NCI-H1092 (cell line): ENCODE results near the gene KCNK5.

Source experiments
- DNase-seq: peaks from one replicate; lab custom pipeline; 2025; lab: John Stamatoyannopoulos, UW

The KCNK5 gene

DNA sequence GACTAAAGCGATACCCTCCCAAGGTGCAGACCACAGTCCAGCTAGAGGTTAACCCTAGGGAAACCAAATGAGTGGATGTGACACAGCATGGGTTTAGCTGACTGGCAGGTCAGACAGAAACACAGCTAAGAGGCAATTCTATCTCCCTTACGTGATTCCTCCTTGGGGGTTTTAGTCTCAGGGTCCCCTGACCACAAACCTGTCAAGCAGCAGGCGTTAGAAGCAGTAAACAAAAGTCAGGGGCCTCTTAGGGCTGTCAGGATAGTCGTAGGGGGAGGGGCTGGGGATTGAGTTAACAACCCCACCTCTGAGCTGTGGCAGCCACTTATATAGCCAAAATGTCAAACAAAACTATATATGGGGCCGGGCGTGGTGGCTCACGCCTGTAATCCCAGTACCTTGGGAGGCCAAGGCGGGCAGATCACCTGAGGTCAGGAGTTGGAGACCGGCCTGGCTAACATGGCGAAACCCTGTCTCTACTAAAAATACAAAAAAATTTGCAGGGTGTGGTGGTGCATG is 13.6 kb downstream of the KCNK5 start:
- no peak for DNase-seq

DNA sequence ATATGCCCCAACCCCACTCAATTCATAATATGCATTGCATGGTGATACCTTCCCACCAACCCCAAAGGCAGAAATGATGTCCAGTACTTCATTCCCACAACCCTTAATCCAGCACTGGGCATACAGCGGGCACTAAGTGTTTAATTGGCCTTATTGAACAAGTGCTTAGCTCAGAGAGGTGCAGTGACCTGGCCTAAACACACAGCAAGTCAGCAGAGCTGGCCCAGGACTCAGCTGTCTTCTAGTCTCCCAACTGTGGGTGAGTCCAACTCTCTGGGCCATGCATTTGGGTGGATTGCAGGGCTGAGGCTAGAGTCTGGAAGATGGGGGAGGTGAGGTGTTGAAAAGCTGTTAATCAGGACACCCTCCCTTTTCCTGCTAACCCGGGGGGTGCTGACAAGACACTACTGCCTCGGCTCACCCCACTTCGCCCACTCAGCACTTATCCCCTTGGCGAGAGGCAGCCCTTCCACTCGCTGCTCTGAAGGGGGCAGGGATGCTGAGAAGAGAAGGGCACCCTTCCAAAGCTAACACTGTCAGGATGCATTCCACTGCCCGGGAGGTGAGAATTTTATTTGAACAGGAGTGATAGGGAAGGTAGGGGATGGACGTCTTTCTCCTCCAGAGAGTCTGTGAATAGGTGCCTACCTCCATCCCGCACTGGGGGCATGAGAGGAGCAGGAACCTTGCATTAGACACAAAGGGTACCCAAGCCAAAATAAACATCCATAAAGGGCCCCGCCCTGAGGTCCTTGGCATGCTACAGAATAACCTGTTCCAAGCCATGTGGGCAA is 14.2 kb downstream of the KCNK5 start:
- peak; percentile 5 for DNase-seq

DNA sequence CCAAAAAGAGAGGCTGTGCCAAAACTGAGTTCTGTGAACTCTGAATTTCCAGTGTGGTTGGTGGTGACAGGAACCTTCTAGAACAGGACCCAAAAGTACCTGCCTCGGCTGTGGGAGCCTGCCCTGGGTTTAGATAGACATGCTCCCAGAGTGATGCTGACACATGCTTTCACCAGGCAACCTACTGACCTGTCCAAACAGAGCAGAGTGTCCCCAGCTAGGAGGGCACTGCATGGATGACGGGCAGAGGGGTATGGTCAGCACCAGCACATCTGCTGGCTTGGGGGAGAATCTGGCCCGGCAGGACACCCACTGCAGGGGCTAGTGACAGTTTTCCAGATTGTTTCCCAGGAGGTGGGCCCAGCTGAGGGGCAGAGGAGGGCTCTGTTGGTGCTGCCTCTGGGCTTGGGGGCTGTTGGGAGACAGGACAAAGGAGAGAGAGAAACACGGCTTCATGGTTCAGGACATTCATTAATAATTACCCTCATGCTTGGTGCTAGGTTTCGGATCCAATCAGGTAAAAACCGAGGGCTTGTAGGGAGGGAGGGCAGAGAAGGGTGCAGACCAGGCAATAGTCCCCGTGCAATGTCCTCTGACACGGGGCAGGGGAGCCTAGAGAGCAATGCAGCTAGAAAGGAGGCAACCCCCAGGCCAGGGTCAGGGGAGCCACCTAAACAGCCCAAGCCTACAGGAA is 15.0 kb downstream of the KCNK5 start:
- DNase-seq, result no peak

DNA sequence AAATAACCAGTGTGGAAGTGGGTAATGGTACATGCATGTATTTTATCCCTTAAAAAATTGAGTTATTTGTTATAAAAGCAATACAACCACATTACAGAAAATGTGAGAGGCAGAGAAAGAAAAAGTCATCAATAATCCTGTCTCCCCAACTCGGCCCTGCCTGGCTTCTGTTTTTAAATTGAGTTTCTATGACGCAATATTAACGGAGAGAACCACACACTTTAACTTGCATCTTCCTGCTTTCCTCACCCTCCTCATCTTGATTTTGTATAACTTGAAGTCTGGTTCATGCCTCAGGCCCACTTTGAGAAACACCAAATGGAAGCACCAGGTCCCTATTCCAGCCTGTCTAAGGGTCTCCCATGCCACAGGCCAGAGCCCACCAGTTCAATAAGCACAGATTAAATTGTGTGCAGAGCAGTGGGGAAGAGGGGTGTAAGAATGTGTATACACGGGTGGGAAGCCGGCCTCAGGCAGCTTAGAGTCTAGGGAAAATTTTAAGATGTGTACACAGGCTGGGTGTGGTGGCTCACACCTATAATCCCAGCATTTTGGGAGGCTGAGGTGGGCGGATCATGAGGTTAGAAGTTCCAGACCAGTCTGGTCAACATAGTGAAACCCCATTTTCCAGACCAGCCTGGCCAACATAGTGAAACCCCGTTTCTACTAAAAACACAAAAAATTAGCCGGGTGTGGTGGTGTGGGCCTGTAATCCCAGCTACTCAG is 15.9 kb downstream of the KCNK5 start:
- no peak for DNase-seq

DNA sequence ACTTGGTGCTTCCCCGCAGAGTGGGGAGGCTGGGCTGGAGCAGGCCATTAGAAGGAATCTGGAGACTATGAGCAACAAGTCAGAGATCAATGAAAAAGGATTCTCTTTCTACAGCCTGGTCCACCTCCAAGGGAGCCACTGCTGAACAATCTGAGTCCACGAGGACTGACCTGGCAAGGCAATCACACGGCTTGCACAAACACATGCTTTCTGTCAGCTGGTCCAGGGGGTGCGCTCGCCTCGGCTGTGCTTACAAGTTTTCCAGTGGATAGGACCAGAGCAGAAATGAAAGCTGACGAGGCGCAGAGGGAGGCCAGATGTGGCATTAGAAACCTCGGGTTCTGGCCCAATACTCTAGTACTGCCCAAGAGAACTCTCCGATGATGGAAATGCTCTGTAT is 18.1 kb downstream of the KCNK5 start:
- no peak for DNase-seq

DNA sequence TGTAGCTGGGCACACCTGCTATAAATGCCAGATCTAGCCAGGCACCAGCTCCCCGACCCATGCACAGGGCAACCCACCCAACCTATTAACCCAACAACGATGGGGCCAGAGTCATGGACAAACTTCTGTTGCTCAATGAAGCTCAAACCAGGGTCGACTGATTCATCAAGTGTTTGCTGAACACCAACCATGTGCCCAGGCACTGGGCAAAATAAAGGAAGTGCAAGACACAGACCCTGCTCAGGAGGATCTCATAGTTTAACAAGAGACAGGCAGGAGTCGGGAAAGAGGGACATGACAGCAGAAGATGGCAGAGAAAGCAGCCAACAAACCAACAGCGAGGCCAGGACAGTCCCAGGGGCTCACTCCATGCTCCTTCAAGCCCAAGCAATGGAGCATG is 18.8 kb downstream of the KCNK5 start:
- DNase-seq, result no peak

DNA sequence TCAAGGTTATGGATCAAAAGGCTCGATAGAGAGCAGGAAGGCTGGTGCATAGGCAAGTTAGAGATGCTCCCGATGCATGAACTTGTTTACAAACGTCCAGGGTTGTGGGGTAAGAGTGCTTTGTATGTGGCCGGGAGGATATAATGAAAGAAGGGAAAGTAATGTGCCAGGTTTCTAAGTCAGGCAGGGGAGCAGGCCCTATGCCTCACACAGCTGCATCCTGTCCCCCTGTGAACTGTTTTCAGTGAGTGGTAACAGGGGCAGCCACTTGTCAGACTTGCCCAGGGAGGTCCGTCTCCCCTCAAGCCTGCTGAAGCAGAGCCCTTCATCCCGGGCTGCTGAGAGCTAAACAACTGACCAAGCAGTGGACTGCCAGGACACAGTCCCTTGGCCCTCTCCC is 19.4 kb downstream of the KCNK5 start:
- DNase-seq, result no peak

DNA sequence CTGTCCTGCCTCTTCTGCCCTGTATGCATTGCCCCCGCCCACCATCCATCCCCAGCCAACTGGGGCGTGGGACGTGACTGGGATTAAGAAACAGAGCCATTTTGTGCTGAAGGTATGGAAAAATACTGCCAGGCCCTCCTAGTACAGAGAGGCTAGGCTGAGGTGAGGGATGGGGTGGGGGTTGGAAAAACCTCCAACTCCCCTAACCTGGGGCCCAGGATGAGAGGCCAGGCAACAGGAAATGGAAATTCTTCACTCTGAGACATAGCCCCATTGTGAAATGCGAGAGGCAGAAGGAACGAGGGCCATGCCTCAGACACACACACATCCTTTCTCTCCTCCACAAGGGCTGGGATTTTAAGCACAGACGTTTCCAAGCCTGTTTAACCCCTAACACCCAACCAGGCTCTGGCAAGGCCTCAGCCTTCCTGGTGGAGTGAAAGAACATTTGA is 19.9 kb downstream of the KCNK5 start:
- no peak for DNase-seq

DNA sequence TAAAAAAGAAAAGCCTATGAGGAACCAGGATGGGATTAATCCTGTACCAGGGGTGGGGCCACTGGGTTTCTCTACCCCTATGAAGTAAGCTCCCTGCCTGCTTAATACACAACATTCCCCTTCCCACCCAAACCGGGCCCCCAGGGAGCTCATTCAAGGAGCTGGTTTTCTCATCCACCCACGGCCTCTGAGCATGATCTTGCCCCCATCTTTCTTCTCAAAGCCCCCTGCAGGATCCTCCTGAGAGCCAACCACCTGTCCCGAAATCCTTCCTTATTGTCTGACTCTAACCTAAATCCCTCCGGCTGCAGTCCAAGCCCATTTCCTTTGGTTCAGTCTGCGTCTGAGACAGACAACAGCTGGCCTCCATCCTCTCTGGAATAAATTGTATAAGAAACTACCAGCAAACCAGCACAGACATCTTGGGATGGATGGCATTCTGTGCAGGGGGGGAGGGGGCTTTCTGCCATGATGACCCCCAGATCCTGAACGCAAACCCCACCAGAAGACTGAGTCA is 21.0 kb downstream of the KCNK5 start:
- no peak for DNase-seq

DNA sequence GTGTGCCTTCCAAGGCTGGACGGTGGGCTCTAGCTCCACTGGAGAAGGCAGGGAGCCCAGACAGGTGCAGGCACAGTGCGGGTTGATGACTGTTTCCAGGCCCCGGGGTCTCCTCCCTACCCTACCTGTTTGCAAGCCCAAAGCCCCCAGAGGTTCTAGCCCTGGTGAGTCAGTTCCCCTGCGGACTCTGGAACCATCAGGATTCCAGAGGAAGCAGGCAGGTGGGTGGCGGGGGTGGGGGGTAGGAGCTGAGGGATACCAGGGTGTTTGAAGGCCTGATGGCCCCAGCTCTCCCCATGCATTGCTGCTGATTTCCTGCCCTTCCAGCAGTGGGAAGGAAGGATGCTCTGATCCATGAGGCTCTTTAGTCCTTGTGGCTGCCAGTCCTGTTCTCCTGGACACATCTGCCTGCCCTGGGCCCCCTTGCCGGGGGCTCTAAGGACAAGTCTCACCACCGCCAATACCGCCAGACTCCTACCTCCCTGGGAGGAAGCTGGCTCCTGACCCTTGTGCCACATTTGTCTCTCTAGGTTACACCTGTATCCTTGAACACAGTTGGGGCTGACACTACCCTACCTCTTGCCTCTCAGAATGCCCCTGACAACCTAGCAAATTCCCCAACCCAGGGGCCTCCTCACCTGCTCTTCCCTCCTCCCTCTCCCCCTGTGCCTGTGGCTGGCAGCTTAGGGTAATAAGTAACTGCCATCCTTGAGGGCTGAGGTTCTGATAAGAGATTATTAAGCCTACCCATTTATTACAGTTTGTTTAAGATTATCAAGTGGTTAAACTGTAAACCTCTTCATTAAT is 21.7 kb downstream of the KCNK5 start:
- no peak for DNase-seq

DNA sequence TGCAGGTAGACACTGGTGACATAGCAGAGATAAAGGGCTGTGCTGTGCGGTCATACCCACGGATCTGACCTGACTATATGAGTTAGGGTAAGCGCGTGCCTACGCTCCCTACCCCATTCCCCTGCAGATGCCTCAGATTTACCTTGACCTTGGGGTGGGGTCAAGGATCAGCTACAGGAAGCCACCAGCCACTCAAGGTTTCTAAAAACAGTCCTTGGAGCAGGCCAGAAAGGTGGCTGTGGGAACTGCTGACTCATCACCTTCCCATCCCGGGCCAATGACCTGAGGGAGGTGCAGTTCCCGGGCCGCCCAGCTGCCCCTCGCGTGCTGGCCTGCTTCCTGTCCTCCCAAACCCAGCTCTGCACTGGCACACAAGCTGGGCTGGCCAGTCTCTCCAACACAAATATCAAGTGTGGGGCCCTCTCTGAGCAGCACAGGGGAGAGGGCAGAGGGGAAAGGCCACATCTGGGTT is 23.0 kb downstream of the KCNK5 start:
- DNase-seq, result no peak

DNA sequence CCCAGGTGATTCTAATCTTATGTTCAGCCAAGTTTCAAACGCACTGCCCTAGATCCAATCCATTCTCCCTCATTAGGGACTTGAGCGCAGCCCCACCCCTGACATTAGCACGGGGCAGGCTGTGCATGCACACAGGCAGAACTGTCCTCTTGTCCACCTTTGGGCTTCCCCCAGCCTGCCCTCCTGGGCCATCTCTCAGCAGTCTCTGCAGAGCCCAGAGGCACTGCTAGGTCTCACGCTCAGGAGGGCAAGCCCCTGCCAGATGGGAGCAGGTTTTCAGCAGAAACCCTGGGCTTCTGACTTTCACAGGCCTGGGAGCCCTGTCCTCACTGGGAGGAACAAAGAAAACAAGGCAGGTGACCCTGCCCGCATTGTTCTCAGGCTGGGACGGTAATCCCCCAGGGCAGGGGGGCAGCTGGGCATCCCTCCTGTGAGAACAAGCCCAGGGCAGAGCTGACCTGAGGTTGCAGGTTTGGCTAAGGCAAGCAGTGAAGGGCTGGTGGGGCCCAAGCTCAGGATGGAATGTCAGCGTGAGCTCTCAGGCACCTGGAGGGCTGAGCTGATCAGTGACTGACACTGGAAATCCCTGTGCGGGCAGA is 24.5 kb downstream of the KCNK5 start:
- no peak for DNase-seq

DNA sequence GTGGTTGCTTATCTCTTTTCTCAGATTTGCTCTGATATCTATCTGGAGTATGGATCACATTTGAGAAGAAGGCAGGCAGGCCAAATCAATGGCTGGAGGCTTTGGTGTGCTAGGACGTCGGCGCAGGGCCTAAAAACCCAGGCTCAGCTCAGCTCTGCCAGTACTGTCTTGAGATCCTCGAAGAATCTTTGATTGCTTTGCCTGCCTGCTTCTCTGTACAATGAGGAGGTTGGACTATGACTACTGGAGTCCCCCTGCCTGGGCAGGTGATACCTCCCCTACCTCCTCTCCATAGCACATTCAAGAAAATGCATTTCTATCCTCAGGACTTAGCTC is 25.1 kb downstream of the KCNK5 start:
- no peak for DNase-seq

DNA sequence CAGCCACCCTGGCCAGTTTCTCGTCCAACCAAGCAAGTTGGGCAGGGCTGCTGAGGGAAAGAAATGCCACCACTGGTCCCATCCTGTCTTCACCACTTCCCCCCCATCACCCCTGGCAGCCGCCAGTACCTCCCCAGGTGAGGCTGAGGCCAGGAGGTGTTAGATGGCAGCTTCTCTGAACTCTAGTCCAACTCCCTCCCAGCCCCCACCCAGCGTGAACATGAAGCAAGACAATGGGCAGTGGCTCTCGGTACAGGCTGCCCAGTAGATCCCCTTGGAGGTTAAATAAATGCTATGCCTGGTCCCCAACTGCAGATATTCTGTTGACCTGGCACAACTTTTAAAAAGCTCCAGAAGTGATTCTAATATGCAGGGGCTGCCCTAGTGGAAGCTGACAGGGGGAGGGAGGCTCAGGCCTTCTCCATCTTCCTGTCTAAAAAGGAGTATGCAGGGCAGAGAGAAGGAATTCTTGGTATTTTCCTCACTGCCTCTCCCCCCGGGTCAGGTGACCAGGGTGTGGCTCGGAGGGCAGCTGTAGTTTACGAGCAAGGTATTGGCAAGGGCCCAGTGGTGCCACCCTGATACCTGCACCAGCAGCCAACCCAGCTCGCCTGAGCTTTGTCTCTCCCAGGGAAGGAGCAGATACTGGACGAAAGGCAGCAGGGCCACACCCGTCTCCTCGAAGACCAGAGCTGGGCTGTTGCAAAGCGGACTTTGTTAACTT is 25.7 kb downstream of the KCNK5 start:
- no peak for DNase-seq

DNA sequence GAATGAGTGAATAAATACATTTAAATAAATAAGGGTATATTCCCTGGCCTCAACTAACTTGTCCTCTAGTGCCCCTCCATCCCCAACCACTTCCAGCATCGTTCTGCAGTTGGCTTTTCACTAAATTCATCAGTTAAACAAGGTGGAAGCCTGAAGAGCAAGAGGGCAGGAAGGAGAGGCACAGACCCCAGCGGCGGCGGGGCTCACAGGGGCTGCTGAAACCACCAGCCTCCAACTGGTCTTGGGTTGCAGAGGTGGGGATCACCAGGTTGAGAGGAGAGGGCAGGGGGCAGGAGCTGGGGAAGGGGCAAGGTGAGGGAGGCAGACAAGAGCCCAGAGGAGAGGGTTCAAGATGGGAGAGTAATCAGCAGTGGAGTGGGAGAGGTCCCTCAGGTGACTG is 27.1 kb downstream of the KCNK5 start:
- DNase-seq, result no peak

DNA sequence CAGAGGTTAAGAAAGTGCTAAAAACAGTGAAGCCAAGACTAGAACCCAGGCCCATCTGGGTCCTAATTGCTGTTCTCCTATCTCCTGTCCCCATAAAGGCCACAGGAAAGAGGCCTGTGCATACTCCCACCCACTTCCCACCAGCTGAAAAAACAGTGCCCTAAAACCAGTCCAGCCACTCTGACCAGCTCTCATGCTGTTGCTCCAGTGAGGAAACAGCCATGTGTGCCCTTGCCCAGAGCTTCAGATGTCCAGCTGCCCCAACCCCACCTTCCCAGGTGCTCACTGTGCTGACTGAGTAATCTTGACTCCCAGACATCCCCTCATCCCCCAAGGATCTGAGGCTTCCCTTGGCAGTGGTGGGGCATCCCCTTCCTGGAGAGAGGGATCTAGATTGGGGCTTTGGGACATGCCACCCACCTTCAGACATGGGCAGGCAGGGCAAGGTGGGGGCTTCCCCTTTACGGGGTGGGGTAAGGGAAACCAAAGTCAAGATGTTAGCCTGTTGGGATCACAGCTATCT is 28.7 kb downstream of the KCNK5 start:
- no peak for DNase-seq

DNA sequence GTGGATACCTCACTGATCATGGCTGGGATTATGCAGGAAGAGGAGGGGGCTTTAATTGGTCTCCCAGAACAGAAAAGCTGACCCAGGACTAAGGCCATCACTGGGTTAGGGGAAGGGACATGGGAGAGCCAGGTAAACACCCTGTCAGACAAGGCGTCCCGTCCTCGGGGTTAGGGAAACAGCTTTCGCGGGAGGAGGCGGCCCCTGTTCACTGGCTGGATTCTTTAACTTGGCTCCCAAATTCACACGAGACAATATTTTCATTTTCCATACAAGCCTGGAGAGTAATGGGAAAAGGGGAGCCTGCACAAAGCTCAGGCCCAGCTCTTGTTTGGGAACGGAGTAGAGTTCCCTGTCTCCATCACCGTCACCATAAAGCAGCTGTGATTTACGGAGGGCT is 29.3 kb downstream of the KCNK5 start:
- DNase-seq, result no peak

DNA sequence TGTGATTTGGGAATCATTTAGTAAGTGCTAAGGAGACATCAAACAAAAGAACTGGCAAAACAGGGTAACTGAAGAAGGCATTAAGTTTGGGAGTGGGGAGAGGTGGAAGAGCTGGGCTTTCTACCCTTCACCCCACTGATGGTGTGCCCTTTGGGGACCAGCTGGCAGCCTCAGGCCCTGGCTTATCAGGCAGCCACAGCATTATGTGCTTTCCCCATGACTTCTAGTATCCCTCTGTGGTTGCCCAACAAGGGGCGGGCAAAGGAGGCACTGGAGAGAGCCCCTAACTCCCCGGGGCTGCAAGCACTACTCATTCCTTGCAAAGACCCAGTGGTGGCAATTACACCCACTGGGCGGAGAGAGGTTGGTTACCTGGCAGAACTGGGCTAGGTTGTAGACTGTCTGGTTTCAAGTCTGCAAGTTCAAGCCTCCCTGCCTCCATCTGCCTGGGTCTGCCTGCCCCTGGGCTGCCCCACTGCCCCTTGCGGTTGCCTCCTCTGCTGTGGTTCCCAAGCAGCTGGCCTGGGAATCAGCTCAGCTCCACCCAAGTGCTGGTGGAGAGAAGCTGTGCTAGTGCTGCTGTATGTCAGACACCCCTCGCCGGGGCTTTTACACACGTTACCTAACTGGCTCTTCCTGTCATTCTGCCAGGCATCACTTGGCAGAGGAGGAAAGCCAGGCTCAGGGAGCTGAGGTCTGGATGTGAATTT is 29.9 kb downstream of the KCNK5 start:
- no peak for DNase-seq

DNA sequence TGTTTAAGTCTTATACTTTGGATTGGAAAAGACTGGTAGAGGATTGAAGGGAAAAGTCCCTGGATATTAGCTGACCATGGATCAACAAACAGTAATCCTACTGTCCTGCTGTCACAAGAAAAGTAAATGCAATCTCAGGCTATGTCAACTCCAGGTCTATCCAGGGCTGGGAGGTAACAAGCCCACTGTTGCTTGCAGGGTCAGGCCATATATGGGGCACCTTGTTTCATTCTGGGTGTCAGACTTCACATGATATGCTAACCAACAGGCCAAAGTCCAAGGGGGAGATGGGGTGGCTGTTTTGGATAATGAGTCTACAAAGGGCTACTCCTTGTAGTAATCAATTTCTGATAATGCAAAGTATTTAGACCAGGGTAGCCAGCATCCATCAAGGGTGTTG is 30.7 kb downstream of the KCNK5 start:
- no peak for DNase-seq
